Activated T-cell treated with anti-CD3 and anti-CD28 coated beads, Interleukin-2, amount 50 U/mL, for 1 hour (primary cell): ENCODE measurements around the gene SURF4.

Experiments used
- DNase-seq: peaks from one replicate; pipeline ENCODE4 v3.0.0-alpha.2; 2020

Gene SURF4

GRCh38 chr9:133372144-133372543 lies 3.7 kb downstream of the SURF4 start:
- no peak for DNase-seq

- peak; percentile 70 for DNase-seq
Measured at GRCh38 chr9:133371261-133371711, 4.6 kb downstream of the SURF4 start.

GRCh38 chr9:133370685-133371084 lies 5.2 kb downstream of the SURF4 start:
- DNase-seq = peak; percentile 43

- no peak for DNase-seq
Measured at GRCh38 chr9:133369933-133370332, 5.9 kb downstream of the SURF4 start.

GRCh38 chr9:133369422-133369821 lies 6.4 kb downstream of the SURF4 start:
- DNase-seq = no peak

- no peak for DNase-seq
Measured at GRCh38 chr9:133368249-133368881, 7.5 kb downstream of the SURF4 start.

- no peak for DNase-seq
Measured at GRCh38 chr9:133367778-133368177, 8.1 kb downstream of the SURF4 start.

- no peak for DNase-seq
Measured at GRCh38 chr9:133367221-133367620, 8.6 kb downstream of the SURF4 start.

GRCh38 chr9:133366435-133366834 lies 9.4 kb downstream of the SURF4 start:
- no peak for DNase-seq

GRCh38 chr9:133362359-133363044 lies 13.4 kb downstream of the SURF4 start:
- no peak for DNase-seq

GRCh38 chr9:133361507-133362092 lies 14.3 kb downstream of the SURF4 start:
- DNase-seq = no peak

- DNase-seq = no peak
Measured at GRCh38 chr9:133360400-133361393, 15.2 kb downstream of the SURF4 start.

GRCh38 chr9:133359399-133360175 lies 16.3 kb downstream of the SURF4 start:
- peak; percentile 34 for DNase-seq

- no peak for DNase-seq
Measured at GRCh38 chr9:133357656-133358055, 18.2 kb downstream of the SURF4 start.

GRCh38 chr9:133356391-133357091 lies 19.3 kb downstream of the SURF4 start, which contains the start of the genes SURF1 and SURF2:
SURF1 (minus strand) TSS chr9:133356487; CDS start chr9:133356453, 34 bp downstream.
SURF2 (plus strand) TSS chr9:133356550; CDS start chr9:133356593, 43 bp downstream.
- DNase-seq = peak; percentile 92

- DNase-seq = no peak
Measured at GRCh38 chr9:133355881-133356357, 19.9 kb downstream of the SURF4 start.

GRCh38 chr9:133354766-133355165 lies 21.1 kb downstream of the SURF4 start:
- no peak for DNase-seq

GRCh38 chr9:133353548-133353947 lies 22.3 kb downstream of the SURF4 start:
- no peak for DNase-seq

- no peak for DNase-seq
Measured at GRCh38 chr9:133352635-133353340, 23.1 kb downstream of the SURF4 start.

- DNase-seq = peak; percentile 42
Measured at GRCh38 chr9:133351908-133352634, 23.8 kb downstream of the SURF4 start.
